IMR-90 (cell line): ENCODE results near the gene FKTN. TPM values are rescaled to one million over a fixed set of nuclear protein-coding genes. Genes with fewer than 3 reads are reported as not detected.

ENCODE experiments used
- ATAC-seq: fragments of 200-7000 bp; cut with Tn5 transposase; 2 replicates; pipeline ENCODE4 v1.9.1; 2020; ENCODE audit warnings: low read depth, mild to moderate bottlenecking, moderate library complexity
- BruUV-seq: library from RNA; stranded (reverse); fragments of 400-500 nt; replicated peaks from 2 replicates; lab custom pipeline; 2021; lab: Mats Ljungman, UMichigan
- CTCF ChIA-PET: fragments of 300-600 bp; formaldehyde crosslinking; extraction: SDS; loops from one replicate; lab custom pipeline; 2021; ENCODE audit warnings: antibody characterized with exemption; lab: Yijun Ruan, JAX
- POLR2A ChIA-PET: fragments of 300-600 bp; sonication (Branson Sonifier 250); formaldehyde crosslinking; loops from one replicate; lab custom pipeline; 2022; ENCODE audit warnings: antibody characterized with exemption; ENCODE audit not compliant: unreplicated experiment; lab: Charles Lee
- DNase-seq: peaks from one replicate; pipeline ENCODE4 v3.0.0; 2013
- H2AFZ ChIP-seq: replicated peaks from 2 replicates; pipeline ENCODE3; 2013; ENCODE audit warnings: low read length, mild to moderate bottlenecking; ENCODE audit not compliant: poor library complexity
- H2AK5ac ChIP-seq: 2 replicates; pipeline ENCODE4 v1.6.1; 2013; ENCODE audit warnings: low read depth, low read length, inconsistent platforms
- H2AK9ac ChIP-seq: replicated peaks from 2 replicates; pipeline ENCODE3; 2013; ENCODE audit warnings: mild to moderate bottlenecking, low read depth, low read length, moderate library complexity; ENCODE audit not compliant: poor library complexity
- H2BK120ac ChIP-seq: 2 replicates; pipeline ENCODE4 v1.6.1; 2013; ENCODE audit warnings: low read depth, low read length, inconsistent platforms
- H2BK15ac ChIP-seq: 3 replicates; pipeline ENCODE4 v1.6.1; 2013; ENCODE audit warnings: low read depth, low read length, inconsistent platforms
- H2BK20ac ChIP-seq: 2 replicates; pipeline ENCODE4 v1.6.1; 2013; ENCODE audit warnings: low read depth, mild to moderate bottlenecking, inconsistent platforms, low read length, moderate library complexity
- H2BK5ac ChIP-seq: 2 replicates; pipeline ENCODE4 v1.6.1; 2013; ENCODE audit warnings: mild to moderate bottlenecking, low read depth, low read length, inconsistent platforms; ENCODE audit not compliant: poor library complexity, severe bottlenecking
- H3K14ac ChIP-seq: replicated peaks from 2 replicates; pipeline ENCODE4 v1.6.1; 2013; ENCODE audit warnings: low read depth, low read length, inconsistent platforms
- H3K18ac ChIP-seq: 2 replicates; pipeline ENCODE4 v1.6.1; 2013; ENCODE audit warnings: low read depth, low read length, control low read depth
- H3K23ac ChIP-seq: 2 replicates; pipeline ENCODE4 v1.6.1; 2013; ENCODE audit warnings: low read depth, low read length, inconsistent platforms
- H3K27ac ChIP-seq: 2 replicates; pipeline ENCODE4 v1.5.1; 2013; ENCODE audit warnings: mild to moderate bottlenecking, control low read depth, low read length; ENCODE audit not compliant: insufficient read depth
- H3K27me3 ChIP-seq: 2 replicates; pipeline ENCODE4 v1.6.1; 2013; ENCODE audit warnings: low read length; ENCODE audit not compliant: control insufficient read depth, insufficient read depth
- H3K36me3 ChIP-seq: 2 replicates; pipeline ENCODE4 v1.6.1; 2013; ENCODE audit warnings: low read length, mixed read lengths; ENCODE audit not compliant: control insufficient read depth, insufficient read depth
- H3K4ac ChIP-seq: 2 replicates; pipeline ENCODE4 v1.6.1; 2013; ENCODE audit warnings: low read depth, low read length, inconsistent platforms
- H3K4me1 ChIP-seq: 2 replicates; pipeline ENCODE4 v1.6.1; 2013; ENCODE audit warnings: low read length, mixed read lengths; ENCODE audit not compliant: control insufficient read depth, insufficient read depth
- H3K4me2 ChIP-seq: 2 replicates; pipeline ENCODE4 v1.6.1; 2013; ENCODE audit warnings: low read depth, mild to moderate bottlenecking, control low read depth, low read length, moderate library complexity
- H3K4me3 ChIP-seq: 2 replicates; pipeline ENCODE4 v1.5.1; 2013; ENCODE audit warnings: low read depth, mild to moderate bottlenecking, control low read depth, low read length, moderate library complexity; ENCODE audit not compliant: insufficient read depth
- H3K56ac ChIP-seq: 2 replicates; pipeline ENCODE4 v1.6.1; 2013; ENCODE audit warnings: low read length, inconsistent platforms; ENCODE audit not compliant: insufficient read depth; ENCODE audit errors: extremely low read depth
- H3K79me1 ChIP-seq, 2 experiments: 2 replicates each; pipeline ENCODE4 v1.6.1; 2013; ENCODE audit warnings: low read length in 2 of 2, inconsistent platforms in 1 of 2, low read depth in 1 of 2
- H3K9ac ChIP-seq: 2 replicates; pipeline ENCODE4 v1.6.1; 2013; ENCODE audit warnings: low read depth, low read length, control low read depth
- H3K9me1 ChIP-seq: 2 replicates; pipeline ENCODE4 v1.6.1; 2013; ENCODE audit warnings: low read length, inconsistent platforms; ENCODE audit not compliant: insufficient read depth
- H3K9me3 ChIP-seq: 2 replicates; pipeline ENCODE4 v1.6.1; 2013; ENCODE audit warnings: low read length; ENCODE audit not compliant: control insufficient read depth, insufficient read depth
- H4K20me1 ChIP-seq: 2 replicates; pipeline ENCODE4 v1.6.1; 2013; ENCODE audit warnings: low read length, inconsistent platforms; ENCODE audit not compliant: insufficient read depth
- H4K5ac ChIP-seq: 2 replicates; pipeline ENCODE4 v1.6.1; 2013; ENCODE audit warnings: mild to moderate bottlenecking, low read depth, low read length, control low read depth
- H4K8ac ChIP-seq, 2 experiments: 2 replicates each; pipeline ENCODE4 v1.6.1; 2013; ENCODE audit warnings: low read depth in 2 of 2, low read length in 2 of 2, control low read depth in 1 of 2, inconsistent platforms in 1 of 2
- H4K91ac ChIP-seq: 2 replicates; pipeline ENCODE4 v1.6.1; 2013; ENCODE audit warnings: low read depth, low read length, inconsistent platforms; ENCODE audit not compliant: insufficient read depth
- BHLHE40 ChIP-seq: fragments of 150-350 bp; IDR thresholded peaks from 2 replicates; pipeline ENCODE4 v1.6.1; 2016; ENCODE audit warnings: mild to moderate bottlenecking, low read depth, low read length
- CHD1 ChIP-seq: IDR thresholded peaks from 2 replicates; pipeline ENCODE4 v1.6.1; 2012; ENCODE audit warnings: low read depth, low read length, improper control_type of control experiment
- CTCF ChIP-seq: conservative IDR thresholded peaks from 2 replicates; pipeline ENCODE4 v1.5.1; 2012; ENCODE audit warnings: mild to moderate bottlenecking, low read depth, low read length, improper control_type of control experiment
- FOS ChIP-seq: fragments of 150-350 bp; IDR thresholded peaks from 2 replicates; pipeline ENCODE4 v1.6.1; 2016; ENCODE audit warnings: low read depth, low read length
- MAFK ChIP-seq: IDR thresholded peaks from 2 replicates; pipeline ENCODE4 v1.6.1; 2012; ENCODE audit warnings: low read depth, low read length, improper control_type of control experiment
- MAZ ChIP-seq: IDR thresholded peaks from 2 replicates; pipeline ENCODE4 v1.6.1; 2012; ENCODE audit warnings: low read depth, mild to moderate bottlenecking, low read length, improper control_type of control experiment, moderate library complexity, borderline replicate concordance
- MXI1 ChIP-seq: IDR thresholded peaks from 2 replicates; pipeline ENCODE4 v1.6.1; 2012; ENCODE audit warnings: low read depth, mild to moderate bottlenecking, low read length, moderate library complexity, borderline replicate concordance
- NFE2L2 ChIP-seq: fragments of 150-350 bp; IDR thresholded peaks from 2 replicates; pipeline ENCODE4 v1.6.1; 2016; ENCODE audit warnings: low read depth, mild to moderate bottlenecking, low read length
- POLR2A ChIP-seq: IDR thresholded peaks from 2 replicates; pipeline ENCODE4 v1.6.1; 2012; ENCODE audit warnings: mild to moderate bottlenecking, low read depth, low read length
- RAD21 ChIP-seq: IDR thresholded peaks from 2 replicates; pipeline ENCODE4 v1.6.1; 2012; ENCODE audit warnings: low read length, improper control_type of control experiment
- RCOR1 ChIP-seq: IDR thresholded peaks from 2 replicates; pipeline ENCODE4 v1.6.1; 2012; ENCODE audit warnings: mild to moderate bottlenecking, low read length, improper control_type of control experiment; ENCODE audit not compliant: insufficient replicate concordance
- RFX5 ChIP-seq: IDR thresholded peaks from 2 replicates; pipeline ENCODE4 v1.8.0; 2012; ENCODE audit warnings: low read depth, mild to moderate bottlenecking, low read length, moderate library complexity
- SMC3 ChIP-seq: fragments of 150-350 bp; IDR thresholded peaks from 2 replicates; pipeline ENCODE4 v1.6.1; 2016; ENCODE audit warnings: low read depth, mild to moderate bottlenecking, antibody characterized with exemption, low read length, moderate library complexity
- USF2 ChIP-seq: fragments of 150-350 bp; IDR thresholded peaks from 2 replicates; pipeline ENCODE4 v1.6.1; 2017; ENCODE audit warnings: mild to moderate bottlenecking, antibody characterized with exemption, low read length, low read depth
- WGBS, 2 experiments: methylation state at CpG; one replicate each; pipeline versions ENCODE4 v1.1.5 to v1.1.7; 2013; ENCODE audit warnings: missing lambda C conversion rate in 2 of 2; ENCODE audit not compliant: insufficient read length in 1 of 2; ENCODE audit errors: extremely low coverage in 2 of 2; 5-methylcytosine and 5-hydroxymethylcytosine counted together
- dilution Hi-C: fragments of 300-500 bp; cut with HindIII; formaldehyde crosslinking; loops from one replicate; pipeline ENCODE4 v1.14.3; 2018; ENCODE audit warnings: low sequenced_read_pairs; ENCODE audit not compliant: unreplicated experiment
- in situ Hi-C: fragments of 300-500 bp; cut with MboI; formaldehyde crosslinking; loops from 3 replicates; pipeline ENCODE4 v1.14.3; 2019; ENCODE audit warnings: low sequenced_read_pairs, inconsistent platforms, mixed read lengths
- intact Hi-C: fragments of 100-400 bp; cut with micrococcal nuclease; formaldehyde crosslinking; loops from 2 replicates; pipeline ENCODE4 v1.10.0; 2022
- polyA plus RNA-seq, 3 experiments: library from polyadenylated mRNA; depleted of rRNA; stranded (reverse); fragments of >200 nt; gene quantifications; 2 replicates each; pipeline ENCODE4 v1.2.3, GENCODE V29; 2012; ENCODE audit warnings: low replicate concordance in 1 of 3
- total RNA-seq: library from RNA; depleted of rRNA; stranded (reverse); fragments of >200 nt; gene quantifications from 2 replicates; pipeline ENCODE4 v1.2.3, GENCODE V29; 2012

FKTN gene
- total and polyA plus RNA-seq, 2 of the 4 experiments (the other 2 are of a cell fraction) = 8.6 to 20.3 TPM

- H3K4ac ChIP-seq = no peak overlapping the region
- BruUV-seq = no TSS peak
- no peaks in the 10 kb centered on the region for H3K4me1 ChIP-seq
- no peak overlapping the region for H3K9ac ChIP-seq
- no peak overlapping the region for H3K14ac ChIP-seq
- no peak overlapping the region for H2BK5ac ChIP-seq
- no peaks in the 10 kb centered on the region for H3K36me3 ChIP-seq
- no peak overlapping the region for H2AK5ac ChIP-seq
- H3K9me1 ChIP-seq = no peaks in the 10 kb centered on the region
- H3K27me3 ChIP-seq = peaks cover 8% of the 10 kb centered on the region
- H2BK15ac ChIP-seq = no peak overlapping the region
- no peaks in the 10 kb centered on the region for H3K9me3 ChIP-seq
- H3K4me2 ChIP-seq = no peak overlapping the region
- dilution Hi-C loops = no loop called here
- no peak overlapping the region for H4K91ac ChIP-seq
- no peak overlapping the region for H3K23ac ChIP-seq
- ATAC-seq = no peak
- TF ChIP-seq BHLHE40 (no peak), MAZ (no peak), NFE2L2 (no peak), MXI1 (no peak), FOS (no peak), SMC3 (no peak), RCOR1 (no peak), USF2 (no peak), CTCF (no peak), POLR2A (no peak), MAFK (no peak), RFX5 (no peak), RAD21 (no peak), CHD1 (no peak)
- H3K4me3 ChIP-seq = no peak overlapping the region
- in situ Hi-C loops = no loop called here
- H3K18ac ChIP-seq = no peak overlapping the region
- H3K27ac ChIP-seq = no peak overlapping the region
- WGBS, 2 experiments = 100% methylated on average over 1 of the region's 4 CpGs; no CpG with 5 or more reads in 1 of the 2 experiments
- H4K8ac ChIP-seq = no peak overlapping the region
- no peak overlapping the region for H4K5ac ChIP-seq
- CTCF ChIA-PET = no interaction called here
- no peak overlapping the region for H2AFZ ChIP-seq
- intact Hi-C loops = no loop called here
- no peaks in the 10 kb centered on the region for H3K79me1 ChIP-seq
- no peak for DNase-seq
- no peak overlapping the region for H2BK20ac ChIP-seq
- POLR2A ChIA-PET = no interaction called here
- H4K20me1 ChIP-seq = no peaks in the 10 kb centered on the region
- no peak overlapping the region for H3K56ac ChIP-seq
- no peak overlapping the region for H2AK9ac ChIP-seq
- no peak overlapping the region for H2BK120ac ChIP-seq
These were observed 129.0 kb downstream of the FKTN start for GRCh38 chr9:105686936-105687335.
